CD4-positive, alpha-beta T cell treated with Interleukin-6 at 100 ng/mL for 8 hours (primary cell): ENCODE measurements around the gene OR4D1.

ENCODE experiments used
- DNase-seq: peaks from one replicate; pipeline ENCODE4 v3.0.0-alpha.2; 2020; ENCODE audit warnings: mixed read lengths, low spot score

Gene OR4D1

DNA sequence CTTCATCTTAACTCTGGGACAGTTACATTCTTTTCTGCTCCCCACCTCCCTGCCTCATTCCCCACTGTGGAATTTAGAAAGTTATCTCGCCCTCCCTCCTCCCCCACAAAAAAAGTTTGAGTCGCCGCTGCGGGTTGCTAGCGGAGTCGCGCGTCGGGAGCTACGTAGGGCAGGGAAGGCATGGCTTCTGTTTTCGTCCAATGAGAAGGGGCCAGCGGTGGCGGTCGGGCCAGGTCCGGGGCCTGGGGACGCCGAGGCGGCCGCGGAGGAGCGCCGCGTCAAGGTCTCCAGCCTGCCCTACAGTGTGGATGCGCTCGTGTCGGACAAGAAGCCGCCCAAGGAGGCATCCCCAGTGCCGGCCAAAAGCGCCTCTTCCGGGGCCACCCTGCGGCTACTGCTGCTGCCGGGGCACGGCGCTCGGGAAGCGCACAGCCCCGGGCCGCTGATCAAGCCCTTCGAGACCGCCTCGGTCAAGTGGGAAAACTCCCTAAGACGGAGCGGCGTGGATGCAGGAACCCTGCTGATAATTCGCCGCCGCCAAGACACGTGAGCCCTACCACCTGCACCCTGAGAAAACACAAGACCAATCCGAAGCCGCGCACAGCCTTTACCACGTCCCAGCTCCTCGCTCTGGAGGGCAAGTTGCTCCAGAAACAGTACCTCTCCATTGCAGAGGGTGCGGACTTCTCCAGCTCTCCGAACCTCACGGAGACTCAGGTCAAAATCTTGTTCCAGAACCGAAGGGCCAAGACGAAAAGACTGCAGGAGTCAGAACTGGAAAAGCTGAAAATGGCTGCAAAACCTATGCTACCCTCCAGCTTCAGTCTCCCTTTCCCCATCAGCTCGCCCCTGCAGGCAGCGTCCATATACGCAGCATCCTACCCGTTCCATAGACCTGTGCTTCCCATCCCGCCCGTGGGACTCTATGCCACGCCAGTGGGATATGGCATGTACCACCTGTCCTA is 8.9 kb downstream of the OR4D1 start:
- peak; percentile 62 for DNase-seq

DNA sequence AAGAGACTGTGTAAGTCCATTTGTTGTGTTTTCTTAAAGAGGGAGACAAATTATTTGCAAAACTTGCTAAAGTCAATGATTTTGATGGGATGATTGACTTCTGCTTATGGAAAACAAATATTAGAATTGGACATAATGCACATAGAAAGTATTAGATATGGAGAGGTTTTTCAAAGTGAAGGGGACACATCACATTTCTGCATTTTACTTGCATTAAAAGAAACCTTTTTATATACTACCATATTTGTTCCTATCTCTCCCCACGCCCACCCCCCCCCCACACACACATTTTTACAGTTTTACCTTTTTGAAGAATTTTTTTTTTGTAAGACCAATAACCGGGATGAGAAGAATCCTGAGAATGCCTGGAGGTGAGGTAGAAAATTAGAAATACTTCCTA is 10.0 kb downstream of the OR4D1 start:
- no peak for DNase-seq

DNA sequence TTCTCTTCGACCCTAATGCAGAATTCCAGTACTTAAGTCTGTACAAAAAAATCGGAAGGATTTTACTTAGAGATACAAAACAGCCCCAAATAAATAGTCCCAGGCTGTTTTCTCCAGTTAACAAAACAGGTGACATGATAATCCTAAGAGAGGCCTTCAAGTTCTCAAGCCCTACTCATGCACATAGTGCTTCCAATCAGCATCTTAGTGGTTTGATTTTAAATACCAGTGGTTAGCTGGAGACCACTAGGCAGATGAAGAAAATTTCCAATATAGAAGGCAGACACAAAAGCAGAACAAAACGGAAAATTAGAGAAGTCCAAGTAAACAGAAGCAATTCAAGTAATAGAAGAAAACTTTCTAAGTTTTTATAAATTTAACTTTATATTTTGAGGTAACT is 13.4 kb downstream of the OR4D1 start:
- DNase-seq: no peak

DNA sequence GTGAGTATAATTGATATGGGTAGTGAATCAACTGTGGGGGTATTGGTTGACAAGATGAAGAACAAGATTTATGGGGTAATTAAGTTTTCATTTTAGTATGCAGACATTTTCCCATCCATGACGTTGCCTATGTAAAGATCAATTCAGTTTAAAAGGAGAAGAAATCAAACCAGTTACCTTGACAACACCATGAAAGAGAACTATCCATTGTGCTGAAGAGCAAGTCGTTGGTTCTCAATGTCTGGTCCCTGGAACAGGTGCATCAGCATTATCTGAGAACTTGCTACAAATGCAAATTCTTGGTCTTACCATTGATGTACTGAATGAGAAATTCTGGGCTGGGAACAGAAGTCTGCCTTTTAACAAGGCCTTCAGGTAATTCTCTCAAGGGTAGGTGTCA is 17.8 kb downstream of the OR4D1 start:
- DNase-seq: no peak

DNA sequence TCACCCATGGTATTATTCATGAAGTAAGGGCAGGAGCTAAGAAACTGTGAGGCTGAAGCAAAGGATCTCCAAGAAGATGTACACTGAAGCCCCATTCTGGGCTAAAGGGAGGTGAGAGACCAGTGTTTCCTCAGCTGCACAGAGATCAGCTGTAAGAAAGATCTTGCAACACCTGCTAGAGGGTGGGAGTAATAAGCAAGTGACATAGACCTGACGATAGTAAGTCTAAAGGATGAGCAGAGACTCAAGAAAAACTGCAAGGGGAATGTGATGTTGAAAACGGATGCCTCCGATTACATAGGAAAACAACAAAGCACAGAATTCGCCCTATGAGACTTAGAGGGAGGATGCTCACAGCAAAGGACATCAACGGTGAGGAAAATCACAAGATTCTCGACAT is 18.5 kb downstream of the OR4D1 start, which contains the start of gene OR4D2:
Gene OR4D2 (plus strand): TSS at position 301 of the 400 bp plus-strand sequence. CDS start 2,674 bp downstream, outside the sequence.
- no peak for DNase-seq

DNA sequence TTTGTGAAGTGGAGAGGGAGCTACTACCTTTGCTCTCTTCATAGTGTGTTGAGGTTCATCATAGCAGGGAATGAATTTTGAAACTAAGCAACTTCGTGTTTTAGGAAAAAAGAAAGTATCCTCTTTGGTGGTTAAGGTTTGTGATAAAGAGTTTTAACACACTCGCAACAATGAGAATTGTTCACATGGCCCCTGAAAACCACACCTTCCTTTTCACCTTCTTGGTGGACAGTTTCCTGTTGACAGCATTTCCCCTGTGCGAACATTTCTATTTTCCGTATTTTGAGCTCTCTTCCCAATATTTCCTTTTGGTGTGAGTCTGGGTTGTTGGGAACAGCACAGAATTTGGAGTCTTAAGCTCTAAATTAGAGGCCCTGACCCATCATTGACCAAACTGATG is 22.4 kb downstream of the OR4D1 start:
- peak; percentile 26 for DNase-seq

DNA sequence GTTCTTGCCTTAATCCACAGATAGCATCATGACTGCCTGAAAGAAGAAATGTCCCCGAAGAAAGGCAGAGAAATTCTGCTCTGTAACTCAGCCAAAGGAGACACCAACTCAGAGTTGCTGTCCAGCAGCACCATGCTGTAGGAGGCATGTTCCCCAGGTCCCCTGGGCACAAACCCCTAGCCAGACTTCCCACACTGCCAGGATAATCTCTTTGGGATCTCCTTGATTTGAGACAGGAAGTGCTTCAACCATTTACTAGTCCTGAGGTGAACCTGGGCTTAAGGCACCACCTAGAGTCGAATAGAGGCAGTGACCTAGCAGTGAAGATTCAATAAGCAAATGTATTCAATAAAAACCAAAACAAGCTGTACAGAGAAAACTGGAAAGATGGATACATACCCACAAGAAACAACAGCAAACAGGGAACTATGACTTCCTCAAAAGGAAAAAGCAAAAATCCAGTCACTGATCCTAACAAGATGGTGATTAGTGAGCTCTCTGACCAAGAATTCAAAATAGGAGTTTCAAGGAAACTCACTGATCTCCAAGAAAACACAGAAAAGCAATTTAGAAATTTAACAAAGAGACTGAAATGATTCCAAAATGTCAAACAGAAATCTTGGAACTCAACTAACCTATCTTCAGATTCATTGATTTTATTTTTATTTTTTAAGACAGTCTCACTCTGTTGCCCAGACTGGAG is 24.3 kb downstream of the OR4D1 start:
- DNase-seq: peak; percentile 64

DNA sequence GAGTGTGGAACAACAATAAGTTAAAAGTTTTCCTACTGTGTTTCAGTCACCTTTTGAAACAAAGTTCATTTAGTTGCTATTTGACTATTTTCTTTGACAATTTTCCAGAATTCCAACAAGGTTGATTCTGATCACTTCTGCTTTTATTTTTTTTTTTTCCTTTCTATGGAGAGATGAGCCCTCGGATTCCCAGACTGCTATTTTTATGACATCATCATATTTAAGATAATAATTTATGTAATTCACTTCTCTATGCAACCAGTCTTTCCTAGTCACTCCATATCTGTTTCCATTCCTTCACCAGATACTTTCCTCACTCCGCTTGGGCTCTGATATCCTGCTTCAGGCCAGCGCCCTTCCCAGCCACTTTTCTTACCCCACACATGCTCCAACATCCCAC is 26.7 kb downstream of the OR4D1 start:
- DNase-seq: no peak

DNA sequence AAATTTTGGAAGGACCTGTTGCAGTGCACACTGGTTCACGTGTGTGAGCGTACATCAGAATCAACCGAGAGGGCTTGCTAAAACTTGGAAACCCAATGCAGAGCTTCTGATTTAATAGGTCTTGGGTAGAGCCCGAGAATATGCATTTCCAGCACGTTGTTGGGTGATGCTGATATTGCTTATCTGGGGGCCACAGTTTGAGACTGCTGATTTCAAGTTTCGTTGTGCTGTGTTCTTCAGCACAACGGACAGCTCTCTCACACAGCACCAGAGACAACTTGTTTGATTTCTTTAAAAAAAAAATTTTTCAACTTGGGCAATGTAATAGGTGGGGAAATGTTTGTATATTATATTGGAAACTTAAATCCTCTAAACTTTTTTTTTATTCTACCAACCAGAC is 28.0 kb downstream of the OR4D1 start:
- no peak for DNase-seq

DNA sequence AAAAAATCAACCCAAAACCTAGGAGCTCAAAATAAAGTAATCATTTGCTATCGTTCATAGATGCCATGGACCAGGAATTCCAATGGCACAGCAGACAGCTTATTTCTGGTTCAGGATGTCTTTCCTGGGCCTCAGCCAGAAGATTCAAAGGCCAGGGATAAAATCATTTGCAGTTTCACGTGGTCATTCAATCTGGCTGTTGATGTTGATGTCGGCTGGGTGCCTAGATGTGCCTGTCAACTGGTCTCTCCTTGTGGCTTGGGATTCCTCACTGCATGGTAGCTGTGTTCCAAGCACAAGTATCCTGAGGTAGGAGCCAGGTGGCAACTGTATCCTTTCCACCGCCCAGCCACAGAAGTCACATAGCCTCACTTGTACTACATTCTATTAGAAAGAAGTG is 33.6 kb downstream of the OR4D1 start:
- no peak for DNase-seq

DNA sequence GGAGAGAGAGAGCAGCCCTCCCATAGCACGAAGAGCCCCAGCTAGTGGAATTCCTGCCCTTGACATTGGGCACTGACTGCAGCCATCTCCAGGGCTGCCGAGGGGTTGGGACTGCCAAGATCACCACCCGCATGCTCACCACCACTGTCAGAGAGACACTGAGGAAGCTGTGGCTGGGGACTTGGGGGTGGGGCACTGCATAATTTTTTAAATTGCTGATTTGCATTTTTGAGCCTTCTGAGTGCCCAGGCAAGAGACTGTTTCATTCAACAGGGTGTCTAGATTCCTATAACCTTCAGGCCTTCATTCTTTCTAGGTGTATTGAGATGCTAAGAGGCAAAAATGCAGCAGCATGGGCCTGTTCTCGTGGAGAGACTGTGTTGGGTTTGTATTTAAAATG is 35.3 kb downstream of the OR4D1 start:
- DNase-seq: no peak

DNA sequence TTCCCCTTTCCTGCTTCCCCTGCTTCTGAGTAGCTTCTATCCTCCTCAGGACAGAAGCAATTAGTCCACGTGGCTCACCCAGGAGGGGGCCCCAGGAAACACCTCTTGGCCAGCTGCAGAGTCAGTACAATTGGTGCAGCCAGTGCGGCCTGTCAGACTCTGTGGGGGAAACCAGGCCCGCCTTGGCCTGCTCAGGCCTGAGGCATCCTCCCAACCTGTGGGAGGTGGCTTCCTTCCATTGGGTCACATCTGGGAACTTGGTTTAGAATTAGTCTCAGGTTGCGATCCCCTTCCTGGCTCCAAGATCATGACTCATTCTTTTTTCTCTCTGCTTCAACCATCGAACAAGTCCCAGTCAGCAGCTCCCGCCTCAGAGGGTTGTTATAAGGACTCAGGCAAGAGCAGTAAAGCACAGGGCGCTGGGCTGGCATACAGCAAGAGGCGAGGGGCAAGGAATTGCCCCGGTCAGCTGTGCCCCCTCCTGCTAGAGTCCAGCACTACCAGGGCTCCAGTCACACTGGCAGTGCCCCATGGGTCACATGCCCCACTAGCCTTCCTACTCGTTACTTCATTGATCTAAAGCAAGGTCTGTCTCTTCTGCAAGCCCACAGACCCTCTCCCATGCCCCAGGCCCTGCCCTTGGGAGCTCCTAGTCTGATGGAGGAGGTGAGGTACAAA is 36.3 kb downstream of the OR4D1 start:
- no peak for DNase-seq

DNA sequence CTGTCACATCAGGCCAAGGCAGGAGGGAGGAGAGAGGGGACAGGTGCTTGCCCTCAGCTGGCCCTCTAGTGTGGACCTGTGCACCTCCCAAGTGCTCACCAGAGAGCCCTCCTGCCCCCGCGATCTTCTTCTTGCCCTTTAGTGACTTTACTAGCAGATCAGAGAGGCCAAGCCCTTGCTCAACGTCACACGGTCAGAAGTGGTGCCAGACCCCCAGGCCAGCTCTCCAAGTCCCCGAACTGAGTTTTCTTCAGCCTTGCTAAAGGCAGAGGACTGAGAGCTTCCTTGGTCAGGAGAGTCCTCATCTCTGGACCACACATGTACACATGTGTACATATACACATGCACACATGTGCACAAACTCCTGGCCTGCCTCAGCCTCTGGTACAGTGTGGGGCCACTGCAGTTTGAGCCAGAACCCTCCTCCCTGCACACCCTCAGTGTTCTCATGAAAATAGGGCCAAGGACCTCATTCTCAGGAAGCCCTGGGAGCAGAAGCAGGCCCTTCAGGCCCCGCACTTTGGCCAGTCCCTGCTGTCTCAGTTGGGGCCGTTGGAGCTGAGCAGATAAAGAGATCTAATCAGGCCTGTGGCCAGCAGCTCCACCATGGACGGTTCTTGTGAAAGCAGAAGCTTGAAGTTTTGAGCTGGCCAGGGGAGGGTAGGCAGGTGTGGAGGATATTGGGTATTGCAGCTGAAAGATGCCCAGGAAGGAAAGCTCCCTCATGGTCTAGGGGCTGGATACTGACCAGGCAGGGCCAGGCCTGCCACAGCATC is 37.0 kb downstream of the OR4D1 start:
- no peak for DNase-seq

DNA sequence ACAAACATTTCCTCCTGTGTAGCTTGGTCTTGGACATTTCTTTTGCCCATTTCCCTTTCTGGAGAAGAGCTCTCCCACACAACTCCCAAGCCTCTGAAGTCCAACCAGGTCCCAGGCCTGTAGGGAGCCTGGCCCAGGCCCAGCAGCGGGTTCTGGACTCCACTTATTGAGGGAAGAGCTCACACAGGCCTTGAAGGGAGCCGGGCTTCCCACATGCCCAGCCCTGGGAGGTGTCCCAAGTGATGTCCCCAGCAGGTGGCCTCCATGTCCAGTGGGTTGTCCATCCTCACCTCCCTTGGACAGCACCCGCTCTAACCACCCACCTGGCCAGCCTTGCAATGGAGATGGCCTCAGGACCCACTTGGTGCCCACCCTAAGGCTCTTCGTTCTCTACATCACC is 38.4 kb downstream of the OR4D1 start:
- no peak for DNase-seq

DNA sequence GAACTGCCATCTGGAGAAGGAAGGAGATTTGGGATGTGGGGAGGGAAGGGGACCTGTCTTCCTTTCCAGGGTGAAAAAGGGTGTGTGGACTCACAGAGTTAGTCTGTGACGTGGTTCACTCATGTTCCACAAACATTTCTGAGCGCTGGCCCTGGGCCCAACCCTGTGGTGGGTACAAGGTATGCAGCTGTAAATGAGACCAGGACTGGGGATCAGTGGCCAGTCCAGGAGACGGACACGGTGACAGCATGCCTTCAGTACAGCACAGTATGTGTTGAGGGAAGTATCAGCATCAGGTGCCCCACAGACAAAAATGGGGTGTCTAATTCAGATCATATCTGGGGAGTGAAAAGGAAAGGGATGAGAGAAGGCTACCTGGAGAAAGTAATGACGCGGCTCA is 38.9 kb downstream of the OR4D1 start:
- DNase-seq: no peak

DNA sequence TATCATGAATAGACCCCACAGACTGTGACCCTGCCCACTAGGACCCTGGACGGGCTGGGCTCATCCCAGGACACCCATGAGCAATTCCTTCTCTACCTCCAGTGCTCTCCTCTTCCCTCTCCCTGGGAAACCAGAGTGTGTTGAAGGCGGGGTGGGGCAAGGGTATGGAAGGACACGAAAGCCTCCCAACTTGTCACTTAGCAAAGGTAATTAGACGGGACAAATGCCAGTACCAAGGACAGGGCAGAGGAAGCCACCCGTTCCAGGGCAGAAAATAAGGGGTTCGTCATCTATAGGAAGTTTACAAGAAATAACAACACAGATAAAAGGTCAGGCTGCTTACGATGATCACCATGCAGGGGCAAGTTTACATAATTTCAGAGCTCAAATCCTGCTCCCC is 39.5 kb downstream of the OR4D1 start:
- DNase-seq: no peak

DNA sequence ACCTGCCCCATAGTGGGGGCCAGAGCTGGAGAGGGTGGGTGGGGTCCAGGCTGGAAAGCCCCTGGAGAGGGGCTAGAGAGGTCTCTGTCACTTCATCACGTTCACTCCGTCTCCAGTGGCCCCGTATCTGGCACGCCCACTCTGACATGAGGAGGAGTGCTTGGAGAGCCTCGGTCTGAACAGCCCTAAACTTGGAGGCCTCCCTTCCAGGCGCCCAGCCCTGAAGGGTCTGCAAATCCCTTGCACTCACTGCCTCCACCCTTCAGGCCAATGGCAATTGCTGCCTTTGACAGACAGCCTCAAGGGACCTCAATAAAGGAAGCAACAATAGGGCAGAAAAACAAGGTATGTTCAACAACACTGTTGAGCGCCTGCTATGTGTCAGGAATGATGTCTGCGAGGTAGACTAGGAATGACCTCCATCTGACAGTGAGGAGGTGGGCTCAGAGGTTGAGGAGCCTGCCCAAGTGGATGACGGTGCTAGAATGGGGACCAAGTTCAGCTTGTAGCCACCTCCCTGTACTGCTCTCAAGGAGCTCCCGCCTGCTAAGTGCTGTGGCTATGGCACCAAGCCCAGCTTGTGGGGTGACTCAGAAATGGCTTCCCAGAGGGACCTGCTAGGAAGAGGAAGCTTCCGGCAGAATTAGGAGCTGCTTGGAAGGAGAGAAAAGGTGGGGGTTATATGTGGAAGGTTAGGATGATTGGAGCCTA is 41.4 kb downstream of the OR4D1 start:
- DNase-seq: no peak

DNA sequence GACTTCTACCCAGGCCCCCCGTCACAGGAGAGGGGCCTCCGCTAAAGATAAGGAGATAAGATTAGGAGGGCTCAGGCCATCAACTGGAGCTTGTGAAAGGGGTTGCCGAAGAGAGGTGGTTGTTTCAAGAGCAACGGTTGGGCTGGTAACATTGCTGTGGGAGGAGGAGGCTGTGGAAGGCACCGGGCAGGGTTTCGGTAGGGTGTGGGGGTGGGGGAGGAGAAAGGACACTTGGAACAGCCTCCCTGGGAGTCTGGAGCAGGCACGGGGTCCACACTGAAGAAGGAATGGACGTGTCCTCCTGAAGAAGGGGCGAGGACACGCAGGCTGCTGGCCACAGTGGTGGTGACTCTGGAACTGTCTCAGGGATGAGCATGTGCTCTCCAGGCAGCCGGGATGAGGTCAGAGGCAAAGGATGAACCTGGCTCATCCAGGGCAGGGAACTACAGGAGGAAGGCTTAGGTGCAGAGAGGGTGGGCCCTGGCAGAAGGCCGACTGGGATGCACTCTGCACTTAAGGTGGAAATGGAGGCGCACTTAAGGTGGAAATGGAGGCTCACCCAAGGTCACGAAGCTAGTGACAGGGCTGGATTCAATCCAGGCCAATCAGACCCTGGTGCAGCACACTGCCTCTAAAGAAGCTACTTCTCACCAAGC is 43.2 kb downstream of the OR4D1 start:
- no peak for DNase-seq

DNA sequence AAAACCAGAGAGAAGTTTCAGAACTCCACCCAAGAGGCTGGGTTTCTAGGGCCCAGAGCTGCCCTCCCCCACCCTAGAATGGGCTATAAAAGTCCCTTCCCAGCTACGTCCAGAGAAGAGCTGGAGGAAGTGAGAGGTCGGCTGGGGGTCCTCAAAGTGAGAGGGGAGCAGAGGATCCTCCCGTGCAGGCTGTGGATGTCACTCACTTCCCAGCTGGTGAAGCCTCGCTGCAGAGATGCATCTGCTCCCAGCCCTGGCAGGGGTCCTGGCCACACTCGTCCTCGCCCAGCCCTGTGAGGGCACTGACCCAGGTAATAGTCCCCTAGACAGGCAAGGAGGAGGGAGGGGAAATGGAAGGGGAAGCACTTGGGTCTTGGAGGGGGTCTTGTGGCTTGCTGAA is 44.4 kb downstream of the OR4D1 start, which contains the start of gene EPX:
Gene EPX (plus strand): TSS at position 115 of the 400 bp plus-strand sequence. CDS start 121 bp downstream, at position 236.
- DNase-seq: no peak

DNA sequence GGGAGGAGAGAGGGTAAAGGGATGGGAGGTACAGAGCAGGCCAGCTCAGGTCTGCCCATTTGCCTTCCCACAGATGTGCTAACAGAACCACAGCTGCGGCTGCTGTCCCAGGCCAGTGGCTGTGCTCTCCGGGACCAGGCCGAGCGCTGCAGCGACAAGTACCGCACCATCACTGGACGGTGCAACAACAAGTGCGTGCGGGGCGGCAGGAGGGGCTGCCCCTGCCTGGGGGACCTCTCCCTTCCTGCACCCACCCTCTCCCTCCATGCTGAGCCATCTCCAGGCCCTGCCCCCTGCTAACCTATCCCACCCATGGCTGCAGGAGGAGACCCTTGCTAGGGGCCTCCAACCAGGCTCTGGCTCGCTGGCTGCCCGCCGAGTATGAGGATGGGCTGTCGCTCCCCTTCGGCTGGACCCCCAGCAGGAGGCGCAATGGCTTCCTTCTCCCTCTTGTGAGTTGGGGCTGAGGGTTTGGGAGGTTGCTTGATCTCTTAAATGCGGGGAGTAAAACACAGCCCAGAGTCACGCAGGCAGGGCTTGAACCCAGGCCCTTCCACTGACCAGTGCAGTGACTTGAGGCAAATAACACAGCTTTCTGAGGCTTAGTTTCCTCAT is 45.6 kb downstream of the OR4D1 start:
- DNase-seq: no peak
